Spleen (tissue), 7 donors: ENCODE data around the gene RNF44.

ENCODE experiments used
- POLR2A ChIP-seq, 3 donors: fragments of 450-650 bp; IDR thresholded peaks; one replicate each; pipeline ENCODE4 v1.5.1; 2017; ENCODE audit warnings: antibody characterized with exemption in 3 of 3, mild to moderate bottlenecking in 1 of 3
- TF ChIP-seq, protein P1 (sequence below), 11 experiments: fragments of 200-600 bp in 7 of 11; fragments of 450-650 bp in 4 of 11; sonication (generic) in 4 of 11; IDR thresholded peaks in 8 of 11; conservative IDR thresholded peaks in 3 of 11; 1 replicate in 7 of 11; 2 replicates in 4 of 11; pipeline versions ENCODE4 v1.4.0 to v1.8.0; 2016 to 2021; ENCODE audit warnings: antibody characterized with exemption in 11 of 11, inconsistent platforms in 4 of 11, mild to moderate bottlenecking in 1 of 11
- donor health status: DM: no; HTN: no; CAD: no; lungs with moderate emphysema.
- donor health status: DM: no; HTN: no; CAD: no.
- donor health status: DM: no; HTN: no; CAD: no.

DNA sequence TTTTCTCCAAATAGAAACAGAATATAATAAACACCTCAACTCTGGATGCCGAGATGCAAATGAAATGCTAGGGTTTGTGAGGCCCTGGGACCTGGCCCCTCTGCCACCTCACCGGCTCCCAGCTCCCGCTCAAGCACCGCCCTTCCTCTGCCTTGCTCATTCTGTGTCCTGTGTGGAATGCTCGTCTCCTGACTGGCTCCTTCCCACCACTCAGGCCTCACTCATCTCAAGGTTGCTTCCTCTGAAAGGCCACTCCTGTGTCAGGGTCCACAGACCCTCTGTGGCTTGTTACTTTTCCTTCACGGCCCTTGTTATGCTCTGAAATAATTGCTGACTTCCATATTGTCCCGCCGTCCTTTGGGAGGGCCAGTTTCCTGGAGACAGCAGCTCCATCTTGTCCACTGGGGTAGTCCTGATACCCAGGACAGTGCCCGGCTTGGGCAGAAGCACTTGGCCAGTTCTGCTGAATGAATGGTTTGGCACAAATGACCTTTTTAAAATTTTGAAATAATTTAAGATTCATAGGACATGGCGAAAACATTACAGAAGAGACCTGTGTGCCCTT is 15.4 kb downstream of the RNF44 start:
- TF ChIP-seq, protein P1, sequence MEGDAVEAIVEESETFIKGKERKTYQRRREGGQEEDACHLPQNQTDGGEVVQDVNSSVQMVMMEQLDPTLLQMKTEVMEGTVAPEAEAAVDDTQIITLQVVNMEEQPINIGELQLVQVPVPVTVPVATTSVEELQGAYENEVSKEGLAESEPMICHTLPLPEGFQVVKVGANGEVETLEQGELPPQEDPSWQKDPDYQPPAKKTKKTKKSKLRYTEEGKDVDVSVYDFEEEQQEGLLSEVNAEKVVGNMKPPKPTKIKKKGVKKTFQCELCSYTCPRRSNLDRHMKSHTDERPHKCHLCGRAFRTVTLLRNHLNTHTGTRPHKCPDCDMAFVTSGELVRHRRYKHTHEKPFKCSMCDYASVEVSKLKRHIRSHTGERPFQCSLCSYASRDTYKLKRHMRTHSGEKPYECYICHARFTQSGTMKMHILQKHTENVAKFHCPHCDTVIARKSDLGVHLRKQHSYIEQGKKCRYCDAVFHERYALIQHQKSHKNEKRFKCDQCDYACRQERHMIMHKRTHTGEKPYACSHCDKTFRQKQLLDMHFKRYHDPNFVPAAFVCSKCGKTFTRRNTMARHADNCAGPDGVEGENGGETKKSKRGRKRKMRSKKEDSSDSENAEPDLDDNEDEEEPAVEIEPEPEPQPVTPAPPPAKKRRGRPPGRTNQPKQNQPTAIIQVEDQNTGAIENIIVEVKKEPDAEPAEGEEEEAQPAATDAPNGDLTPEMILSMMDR (IDR thresholded peaks at IDR 0.05 in 8 of 11, conservative IDR thresholded peaks at IDR 0.05 in 3 of 11): no peak
- TF ChIP-seq POLR2A (IDR thresholded peaks at IDR 0.05): no peak
